Liver (tissue), 9 donors: ENCODE measurements around the gene C1orf52. TPM values are rescaled to one million over a fixed set of nuclear protein-coding genes. Genes with fewer than 3 reads are reported as not detected.

Experiments used
- DNase-seq: peaks from one replicate; pipeline ENCODE4 v3.0.0-alpha.2; 2017; ENCODE audit warnings: low spot score
- H3K27ac ChIP-seq, 2 donors: one replicate each; pipeline ENCODE4 v1.7.0; 2013; ENCODE audit warnings: inconsistent platforms in 2 of 2, low read length in 2 of 2, control low read depth in 1 of 2, low read depth in 1 of 2, mild to moderate bottlenecking in 1 of 2
- H3K27me3 ChIP-seq, 4 donors: one replicate each; pipeline versions ENCODE4 v1.6.1 to v1.7.0; 2013; ENCODE audit warnings: low read length in 3 of 4, inconsistent platforms in 1 of 4, mild to moderate bottlenecking in 1 of 4, moderate library complexity in 1 of 4; ENCODE audit not compliant: control insufficient read depth in 4 of 4, insufficient read depth in 4 of 4
- H3K36me3 ChIP-seq, 4 donors: one replicate each; pipeline versions ENCODE4 v1.6.1 to v1.7.0; 2013; ENCODE audit warnings: low read length in 3 of 4, mild to moderate bottlenecking in 3 of 4, low read depth in 1 of 4, moderate library complexity in 1 of 4; ENCODE audit not compliant: control insufficient read depth in 4 of 4, insufficient read depth in 3 of 4
- H3K4me1 ChIP-seq, 4 donors: one replicate each; pipeline versions ENCODE4 v1.6.1 to v1.7.0; 2013; ENCODE audit warnings: low read length in 3 of 4, mild to moderate bottlenecking in 3 of 4, moderate library complexity in 1 of 4; ENCODE audit not compliant: control insufficient read depth in 4 of 4, insufficient read depth in 4 of 4
- H3K4me3 ChIP-seq, 3 donors: one replicate each; pipeline versions ENCODE4 v1.6.1 to v1.7.0; 2013; ENCODE audit warnings: low read length in 3 of 3, control low read depth in 1 of 3, low read depth in 1 of 3, mild to moderate bottlenecking in 1 of 3
- H3K9ac ChIP-seq, 2 donors: one replicate each; pipeline ENCODE4 v1.7.0; 2013; ENCODE audit warnings: low read length in 2 of 2, mild to moderate bottlenecking in 2 of 2, moderate library complexity in 2 of 2, control low read depth in 1 of 2, low read depth in 1 of 2
- H3K9me3 ChIP-seq, 4 donors: one replicate each; pipeline versions ENCODE4 v1.6.1 to v1.7.0; 2013; ENCODE audit warnings: low read length in 3 of 4; ENCODE audit not compliant: control insufficient read depth in 4 of 4
- EGR1 ChIP-seq, 2 donors: IDR thresholded peaks; 2 replicates each; pipeline ENCODE4 v1.6.1; 2016 to 2018; ENCODE audit warnings: antibody characterized with exemption in 2 of 2, low read depth in 2 of 2
- FOXA1 ChIP-seq: IDR thresholded peaks from 2 replicates; pipeline ENCODE4 v1.6.1; 2016; ENCODE audit warnings: antibody characterized with exemption
- FOXA2 ChIP-seq: IDR thresholded peaks from 2 replicates; pipeline ENCODE4 v1.6.1; 2016; ENCODE audit warnings: antibody characterized with exemption
- GABPA ChIP-seq, 2 donors: IDR thresholded peaks in 1 of 2; conservative IDR thresholded peaks in 1 of 2; 2 replicates each; pipeline ENCODE4 v1.6.1; 2016; ENCODE audit warnings: antibody characterized with exemption in 2 of 2, mild to moderate bottlenecking in 1 of 2, moderate library complexity in 1 of 2
- HNF4A ChIP-seq, 2 donors: conservative IDR thresholded peaks; 2 replicates each; pipeline ENCODE4 v1.6.1; 2016; ENCODE audit warnings: antibody characterized with exemption in 2 of 2, mild to moderate bottlenecking in 2 of 2
- HNF4G ChIP-seq: IDR thresholded peaks from 2 replicates; pipeline ENCODE4 v1.6.1; 2016; ENCODE audit warnings: antibody characterized with exemption
- JUND ChIP-seq, 2 donors: IDR thresholded peaks; 2 replicates each; pipeline ENCODE4 v1.6.1; 2016; ENCODE audit warnings: antibody characterized with exemption in 2 of 2
- NR2F2 ChIP-seq: IDR thresholded peaks from 2 replicates; pipeline ENCODE4 v1.6.1; 2016; ENCODE audit warnings: antibody characterized with exemption
- RAD21 ChIP-seq, 2 donors: IDR thresholded peaks; 2 replicates each; pipeline ENCODE4 v1.6.1; 2016; ENCODE audit warnings: antibody characterized with exemption in 2 of 2, mild to moderate bottlenecking in 2 of 2
- RXRA ChIP-seq, 2 donors: IDR thresholded peaks; 2 replicates each; pipeline ENCODE4 v1.6.1; 2017 to 2018; ENCODE audit warnings: antibody characterized with exemption in 2 of 2, mild to moderate bottlenecking in 1 of 2
- SP1 ChIP-seq: IDR thresholded peaks from 2 replicates; pipeline ENCODE4 v1.6.1; 2018; ENCODE audit warnings: antibody characterized with exemption, mild to moderate bottlenecking
- TAF1 ChIP-seq: conservative IDR thresholded peaks from 2 replicates; pipeline ENCODE4 v1.6.1; 2016; ENCODE audit warnings: antibody characterized with exemption, mild to moderate bottlenecking
- YY1 ChIP-seq: IDR thresholded peaks from 2 replicates; pipeline ENCODE4 v1.6.1; 2016; ENCODE audit warnings: antibody characterized with exemption, mild to moderate bottlenecking
- WGBS: extraction: QIAGEN DNeasy Blood & Tissue Kit; methylation state at CpG from one replicate; pipeline ENCODE4 v1.1.7; 2013; 5-methylcytosine and 5-hydroxymethylcytosine counted together
- polyA plus RNA-seq, 2 donors: library from polyadenylated mRNA; stranded (reverse) in 1 of 2; unstranded in 1 of 2; fragments of 200-250 nt in 1 of 2; fragments of >200 nt in 1 of 2; fragmentation: Nextera tagmentation in 1 of 2; extraction: Ambion mirVana in 1 of 2; gene quantifications; one replicate each; pipeline versions ENCODE4 v1.2.1 to v1.2.3, GENCODE V29; 2013 to 2015
- total RNA-seq, 2 donors: library from RNA; depleted of rRNA; stranded (reverse); fragments of >200 nt; gene quantifications; one replicate each; pipeline ENCODE4 v1.2.3, GENCODE V29; 2014
- TF ChIP-seq, protein P1 (sequence below): fragments of 150-350 bp; IDR thresholded peaks from 2 replicates; pipeline ENCODE4 v1.5.1; 2017; ENCODE audit warnings: improper control_type of control experiment, low read depth, low read length; ENCODE audit not compliant: missing input control
- TF ChIP-seq, protein P2 (sequence below): IDR thresholded peaks from 2 replicates; pipeline ENCODE4 v1.6.1; 2016; ENCODE audit warnings: antibody characterized with exemption
- TF ChIP-seq, protein P3 (sequence below): IDR thresholded peaks from 2 replicates; pipeline ENCODE4 v1.6.1; 2016; ENCODE audit warnings: antibody characterized with exemption, mild to moderate bottlenecking
- TF ChIP-seq, protein P4 (sequence below): IDR thresholded peaks from 2 replicates; pipeline ENCODE4 v1.6.1; 2016; ENCODE audit warnings: antibody characterized with exemption
- TF ChIP-seq, protein P5 (sequence below): IDR thresholded peaks from 2 replicates; pipeline ENCODE4 v1.6.1; 2016; ENCODE audit warnings: antibody characterized with exemption
- donor health status: healthy.
- donor health status: healthy.
- donor health status: healthy.
- donor health status: healthy.
- donor health status: healthy.

The C1orf52 gene
- total and polyA plus RNA-seq, 4 donors, result 6.1 to 10.9 (median 7.3) TPM

DNA sequence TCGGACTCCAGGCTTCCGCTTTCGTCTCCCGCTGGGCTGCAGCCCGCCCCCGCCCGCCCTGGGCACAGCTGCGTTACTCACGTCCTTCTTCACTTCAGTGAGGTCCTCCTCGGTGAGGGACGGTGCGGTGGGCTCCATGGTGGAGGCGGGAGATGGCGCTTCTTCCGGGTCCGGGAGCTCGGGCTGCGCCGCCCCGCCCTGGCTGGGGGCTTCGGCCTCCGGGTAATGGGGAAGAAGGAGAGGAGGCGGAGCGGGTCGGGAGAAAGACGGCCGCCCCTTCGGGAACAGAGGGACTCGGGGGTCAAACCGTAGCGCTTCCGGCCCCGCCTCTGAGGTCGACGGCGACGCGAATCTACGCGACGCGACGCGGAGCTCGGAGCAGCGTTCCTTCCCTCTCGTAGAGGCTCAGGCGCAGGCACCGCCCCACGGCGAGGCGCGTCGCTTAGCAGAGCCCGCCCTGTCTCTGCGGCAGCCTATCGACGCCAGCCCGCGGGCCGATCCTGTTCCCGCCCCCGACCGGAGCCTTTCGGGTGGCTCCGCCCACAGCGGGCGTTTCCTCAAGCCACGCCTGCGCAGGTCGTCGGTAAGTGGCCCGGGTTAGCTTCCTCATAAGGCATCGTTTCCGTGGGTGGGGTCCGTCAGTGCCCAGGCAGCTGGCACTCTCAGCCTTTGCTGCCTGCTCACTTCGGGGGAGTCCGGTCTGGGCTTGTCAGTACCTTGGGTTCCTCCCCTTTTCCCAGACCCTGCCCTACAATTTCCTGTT, 16.9 kb upstream of the C1orf52 start, which contains the start of gene BCL10:
BCL10 (minus strand) TSS at position 418 of the 763 bp plus-strand sequence; CDS start at position 138, 280 bp downstream.
- under 1% methylated on average over 78 of the region's 78 CpGs for WGBS
- H3K27me3 ChIP-seq, result no peaks in the 10 kb centered on the region
- peaks cover 0 to 35% (median 18%) of the 10 kb centered on the region in 4 donors for H3K4me1 ChIP-seq
- no peaks in the 10 kb centered on the region for H3K36me3 ChIP-seq
- H3K9ac ChIP-seq, result peak within 1 kb of the TSS; percentile 85 to 96
- H3K9me3 ChIP-seq, result no peaks in the 10 kb centered on the region
- peak within 1 kb of the TSS; percentile 90 to 92 for H3K27ac ChIP-seq
- DNase-seq, result peak; percentile 97
- TF ChIP-seq, protein P1, sequence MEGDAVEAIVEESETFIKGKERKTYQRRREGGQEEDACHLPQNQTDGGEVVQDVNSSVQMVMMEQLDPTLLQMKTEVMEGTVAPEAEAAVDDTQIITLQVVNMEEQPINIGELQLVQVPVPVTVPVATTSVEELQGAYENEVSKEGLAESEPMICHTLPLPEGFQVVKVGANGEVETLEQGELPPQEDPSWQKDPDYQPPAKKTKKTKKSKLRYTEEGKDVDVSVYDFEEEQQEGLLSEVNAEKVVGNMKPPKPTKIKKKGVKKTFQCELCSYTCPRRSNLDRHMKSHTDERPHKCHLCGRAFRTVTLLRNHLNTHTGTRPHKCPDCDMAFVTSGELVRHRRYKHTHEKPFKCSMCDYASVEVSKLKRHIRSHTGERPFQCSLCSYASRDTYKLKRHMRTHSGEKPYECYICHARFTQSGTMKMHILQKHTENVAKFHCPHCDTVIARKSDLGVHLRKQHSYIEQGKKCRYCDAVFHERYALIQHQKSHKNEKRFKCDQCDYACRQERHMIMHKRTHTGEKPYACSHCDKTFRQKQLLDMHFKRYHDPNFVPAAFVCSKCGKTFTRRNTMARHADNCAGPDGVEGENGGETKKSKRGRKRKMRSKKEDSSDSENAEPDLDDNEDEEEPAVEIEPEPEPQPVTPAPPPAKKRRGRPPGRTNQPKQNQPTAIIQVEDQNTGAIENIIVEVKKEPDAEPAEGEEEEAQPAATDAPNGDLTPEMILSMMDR, result no peak
- peak in 1 of 2 donors; percentile 26 for TF ChIP-seq RAD21 (IDR thresholded peaks at IDR 0.05)
- peak; percentile 31 for TF ChIP-seq TAF1
- peak; percentile 88 for TF ChIP-seq SP1
- TF ChIP-seq FOXA2, result peak; percentile 15
- TF ChIP-seq, protein P2, sequence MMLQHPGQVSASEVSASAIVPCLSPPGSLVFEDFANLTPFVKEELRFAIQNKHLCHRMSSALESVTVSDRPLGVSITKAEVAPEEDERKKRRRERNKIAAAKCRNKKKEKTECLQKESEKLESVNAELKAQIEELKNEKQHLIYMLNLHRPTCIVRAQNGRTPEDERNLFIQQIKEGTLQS, result no peak
- TF ChIP-seq JUND (IDR thresholded peaks at IDR 0.05), result peak in 1 of 2 donors; percentile 40
- peak; percentile 82 for TF ChIP-seq NR2F2
- no peak for TF ChIP-seq HNF4A (conservative IDR thresholded peaks at IDR 0.05)
- peak; percentile 44 to 47 for TF ChIP-seq RXRA (IDR thresholded peaks at IDR 0.05)
- TF ChIP-seq, protein P3, sequence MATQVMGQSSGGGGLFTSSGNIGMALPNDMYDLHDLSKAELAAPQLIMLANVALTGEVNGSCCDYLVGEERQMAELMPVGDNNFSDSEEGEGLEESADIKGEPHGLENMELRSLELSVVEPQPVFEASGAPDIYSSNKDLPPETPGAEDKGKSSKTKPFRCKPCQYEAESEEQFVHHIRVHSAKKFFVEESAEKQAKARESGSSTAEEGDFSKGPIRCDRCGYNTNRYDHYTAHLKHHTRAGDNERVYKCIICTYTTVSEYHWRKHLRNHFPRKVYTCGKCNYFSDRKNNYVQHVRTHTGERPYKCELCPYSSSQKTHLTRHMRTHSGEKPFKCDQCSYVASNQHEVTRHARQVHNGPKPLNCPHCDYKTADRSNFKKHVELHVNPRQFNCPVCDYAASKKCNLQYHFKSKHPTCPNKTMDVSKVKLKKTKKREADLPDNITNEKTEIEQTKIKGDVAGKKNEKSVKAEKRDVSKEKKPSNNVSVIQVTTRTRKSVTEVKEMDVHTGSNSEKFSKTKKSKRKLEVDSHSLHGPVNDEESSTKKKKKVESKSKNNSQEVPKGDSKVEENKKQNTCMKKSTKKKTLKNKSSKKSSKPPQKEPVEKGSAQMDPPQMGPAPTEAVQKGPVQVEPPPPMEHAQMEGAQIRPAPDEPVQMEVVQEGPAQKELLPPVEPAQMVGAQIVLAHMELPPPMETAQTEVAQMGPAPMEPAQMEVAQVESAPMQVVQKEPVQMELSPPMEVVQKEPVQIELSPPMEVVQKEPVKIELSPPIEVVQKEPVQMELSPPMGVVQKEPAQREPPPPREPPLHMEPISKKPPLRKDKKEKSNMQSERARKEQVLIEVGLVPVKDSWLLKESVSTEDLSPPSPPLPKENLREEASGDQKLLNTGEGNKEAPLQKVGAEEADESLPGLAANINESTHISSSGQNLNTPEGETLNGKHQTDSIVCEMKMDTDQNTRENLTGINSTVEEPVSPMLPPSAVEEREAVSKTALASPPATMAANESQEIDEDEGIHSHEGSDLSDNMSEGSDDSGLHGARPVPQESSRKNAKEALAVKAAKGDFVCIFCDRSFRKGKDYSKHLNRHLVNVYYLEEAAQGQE, result peak; percentile 82
- peak; percentile 52 to 79 for TF ChIP-seq EGR1 (IDR thresholded peaks at IDR 0.05; ENCODE audit: low read depth in 2 of 2)
- peak; percentile 87 for TF ChIP-seq YY1
- peak; percentile 55 for TF ChIP-seq FOXA1
- TF ChIP-seq, protein P4, sequence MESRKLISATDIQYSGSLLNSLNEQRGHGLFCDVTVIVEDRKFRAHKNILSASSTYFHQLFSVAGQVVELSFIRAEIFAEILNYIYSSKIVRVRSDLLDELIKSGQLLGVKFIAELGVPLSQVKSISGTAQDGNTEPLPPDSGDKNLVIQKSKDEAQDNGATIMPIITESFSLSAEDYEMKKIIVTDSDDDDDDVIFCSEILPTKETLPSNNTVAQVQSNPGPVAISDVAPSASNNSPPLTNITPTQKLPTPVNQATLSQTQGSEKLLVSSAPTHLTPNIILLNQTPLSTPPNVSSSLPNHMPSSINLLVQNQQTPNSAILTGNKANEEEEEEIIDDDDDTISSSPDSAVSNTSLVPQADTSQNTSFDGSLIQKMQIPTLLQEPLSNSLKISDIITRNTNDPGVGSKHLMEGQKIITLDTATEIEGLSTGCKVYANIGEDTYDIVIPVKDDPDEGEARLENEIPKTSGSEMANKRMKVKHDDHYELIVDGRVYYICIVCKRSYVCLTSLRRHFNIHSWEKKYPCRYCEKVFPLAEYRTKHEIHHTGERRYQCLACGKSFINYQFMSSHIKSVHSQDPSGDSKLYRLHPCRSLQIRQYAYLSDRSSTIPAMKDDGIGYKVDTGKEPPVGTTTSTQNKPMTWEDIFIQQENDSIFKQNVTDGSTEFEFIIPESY, result peak; percentile 37
- TF ChIP-seq, protein P5, sequence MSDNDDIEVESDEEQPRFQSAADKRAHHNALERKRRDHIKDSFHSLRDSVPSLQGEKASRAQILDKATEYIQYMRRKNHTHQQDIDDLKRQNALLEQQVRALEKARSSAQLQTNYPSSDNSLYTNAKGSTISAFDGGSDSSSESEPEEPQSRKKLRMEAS, result peak; percentile 62
- TF ChIP-seq GABPA (IDR thresholded peaks at IDR 0.05 in 1 of 2, conservative IDR thresholded peaks at IDR 0.05 in 1 of 2), result peak; percentile 16 to 87
- TF ChIP-seq HNF4G, result no peak
- peak within 1 kb of the TSS; percentile 80 to 97 (median 95) for H3K4me3 ChIP-seq
